Trophoblast cell (in vitro differentiated cells and primary cell): ENCODE measurements around the gene KRT28. TPM values are rescaled to one million over a fixed set of nuclear protein-coding genes. Genes with fewer than 3 reads are reported as not detected.

Source experiments
- DNase-seq, 2 donors: peaks; one replicate each; pipeline ENCODE4 v3.0.0-alpha.2; 2016
- H2AFZ ChIP-seq: 2 replicates; pipeline ENCODE4 v1.6.1; 2013; ENCODE audit warnings: low read length, moderate library complexity, mild to moderate bottlenecking; ENCODE audit not compliant: insufficient read depth, poor library complexity
- H2AK5ac ChIP-seq: 2 replicates; pipeline ENCODE4 v1.6.1; 2013; ENCODE audit warnings: mild to moderate bottlenecking, low read length
- H2BK120ac ChIP-seq: 2 replicates; pipeline ENCODE4 v1.6.1; 2013; ENCODE audit warnings: low read length, mild to moderate bottlenecking, moderate library complexity; ENCODE audit not compliant: insufficient read depth, poor library complexity
- H2BK12ac ChIP-seq: 2 replicates; pipeline ENCODE4 v1.6.1; 2013; ENCODE audit warnings: mild to moderate bottlenecking, low read length, moderate library complexity
- H2BK5ac ChIP-seq: 2 replicates; pipeline ENCODE4 v1.6.1; 2013; ENCODE audit warnings: low read length, low read depth, moderate library complexity, mild to moderate bottlenecking; ENCODE audit not compliant: poor library complexity
- H3K14ac ChIP-seq: 2 replicates; pipeline ENCODE4 v1.6.1; 2013; ENCODE audit warnings: mild to moderate bottlenecking, low read length
- H3K18ac ChIP-seq: 2 replicates; pipeline ENCODE4 v1.6.1; 2013; ENCODE audit warnings: mild to moderate bottlenecking, low read length
- H3K23ac ChIP-seq: 2 replicates; pipeline ENCODE4 v1.6.1; 2013; ENCODE audit warnings: low read length
- H3K27ac ChIP-seq: 2 replicates; pipeline ENCODE4 v1.5.1; 2013; ENCODE audit warnings: low read depth, mild to moderate bottlenecking, inconsistent platforms, low read length, moderate library complexity
- H3K27me3 ChIP-seq: 2 replicates; pipeline ENCODE4 v1.6.1; 2013; ENCODE audit warnings: inconsistent platforms, mild to moderate bottlenecking, low read length, moderate library complexity; ENCODE audit not compliant: insufficient read depth
- H3K36me3 ChIP-seq, 2 experiments: 1 replicate in 1 of 2; 2 replicates in 1 of 2; pipeline ENCODE4 v1.6.1; 2013; ENCODE audit warnings: low read length in 2 of 2, mild to moderate bottlenecking in 2 of 2, moderate library complexity in 1 of 2; ENCODE audit not compliant: insufficient read depth in 2 of 2, control insufficient read depth in 1 of 2
- H3K4ac ChIP-seq: 2 replicates; pipeline ENCODE4 v1.6.1; 2013; ENCODE audit warnings: low read depth, mild to moderate bottlenecking, low read length, moderate library complexity
- H3K4me1 ChIP-seq, 2 experiments: 1 replicate in 1 of 2; 2 replicates in 1 of 2; pipeline ENCODE4 v1.6.1; 2013; ENCODE audit warnings: low read length in 2 of 2, mild to moderate bottlenecking in 2 of 2, moderate library complexity in 1 of 2; ENCODE audit not compliant: insufficient read depth in 2 of 2, control insufficient read depth in 1 of 2
- H3K4me2 ChIP-seq: 2 replicates; pipeline ENCODE4 v1.6.1; 2013; ENCODE audit warnings: inconsistent platforms, mild to moderate bottlenecking, low read length, moderate library complexity
- H3K4me3 ChIP-seq: 2 replicates; pipeline ENCODE4 v1.5.1; 2013; ENCODE audit warnings: mild to moderate bottlenecking, low read depth, low read length, inconsistent platforms
- H3K79me1 ChIP-seq: one replicate; pipeline ENCODE4 v1.6.1; 2013; ENCODE audit warnings: low read length
- H3K79me2 ChIP-seq: 2 replicates; pipeline ENCODE4 v1.6.1; 2013; ENCODE audit warnings: low read length, mild to moderate bottlenecking; ENCODE audit not compliant: control insufficient read depth, insufficient read depth, poor library complexity
- H3K9ac ChIP-seq: 2 replicates; pipeline ENCODE4 v1.6.1; 2013; ENCODE audit warnings: mild to moderate bottlenecking, low read length
- H3K9me3 ChIP-seq: 2 replicates; pipeline ENCODE4 v1.6.1; 2013; ENCODE audit warnings: low read depth, mild to moderate bottlenecking, control low read depth, inconsistent platforms, low read length; ENCODE audit not compliant: insufficient read depth
- H4K12ac ChIP-seq: 2 replicates; pipeline ENCODE4 v1.6.1; 2013; ENCODE audit warnings: low read depth, mild to moderate bottlenecking, low read length, moderate library complexity
- H4K8ac ChIP-seq: 2 replicates; pipeline ENCODE4 v1.6.1; 2013; ENCODE audit warnings: low read depth, mild to moderate bottlenecking, low read length, moderate library complexity
- H4K91ac ChIP-seq: one replicate; pipeline ENCODE4 v1.6.1; 2013; ENCODE audit warnings: low read depth, mild to moderate bottlenecking, low read length, moderate library complexity
- WGBS: extraction: QIAGEN DNeasy Blood & Tissue Kit; methylation state at CpG from one replicate; pipeline ENCODE4 v1.1.7; 2013; ENCODE audit warnings: missing lambda C conversion rate; ENCODE audit not compliant: insufficient read length, insufficient coverage; ENCODE audit errors: extremely low coverage; 5-methylcytosine and 5-hydroxymethylcytosine counted together
- polyA plus RNA-seq: library from polyadenylated mRNA; stranded (reverse); fragments of 200-250 nt; gene quantifications from 2 replicates; pipeline ENCODE4 v1.2.3, GENCODE V29; 2013

KRT28 gene, protein sequence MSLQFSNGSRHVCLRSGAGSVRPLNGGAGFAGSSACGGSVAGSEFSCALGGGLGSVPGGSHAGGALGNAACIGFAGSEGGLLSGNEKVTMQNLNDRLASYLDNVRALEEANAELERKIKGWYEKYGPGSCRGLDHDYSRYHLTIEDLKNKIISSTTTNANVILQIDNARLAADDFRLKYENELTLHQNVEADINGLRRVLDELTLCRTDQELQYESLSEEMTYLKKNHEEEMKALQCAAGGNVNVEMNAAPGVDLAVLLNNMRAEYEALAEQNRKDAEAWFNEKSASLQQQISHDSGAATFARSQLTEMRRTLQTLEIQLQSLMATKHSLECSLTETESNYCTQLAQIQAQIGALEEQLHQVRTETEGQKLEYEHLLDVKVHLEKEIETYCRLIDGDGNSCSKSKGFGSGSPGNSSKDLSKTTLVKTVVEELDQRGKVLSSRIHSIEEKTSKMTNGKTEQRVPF
- not detected in 2 replicates for polyA plus RNA-seq

DNA sequence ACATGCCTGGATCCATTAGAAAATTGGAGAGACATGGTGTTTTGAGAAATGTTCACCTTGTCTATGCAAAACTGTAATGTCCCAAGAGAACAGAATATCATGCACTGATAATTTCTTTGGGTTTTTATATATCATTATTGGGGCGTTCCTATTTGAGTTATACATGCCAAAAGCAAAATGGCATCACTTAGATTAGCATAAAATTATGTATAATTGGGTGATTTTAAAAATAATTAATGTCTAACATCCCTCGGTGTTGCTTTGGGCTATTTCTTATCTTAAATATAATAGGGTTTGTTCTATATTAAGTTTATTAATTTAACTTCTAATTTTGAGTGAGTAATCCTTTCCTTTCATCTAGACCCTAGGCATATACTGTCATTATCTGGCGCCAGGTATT is at the start of gene KRT28:
Gene KRT28, minus strand, starts transcription at position 101 of the 400 bp plus-strand sequence. Its CDS starts 66 bp downstream, at position 35.
- no peaks in the 10 kb centered on the region for H3K36me3 ChIP-seq

GRCh38 chr17:40848583-40849235 is 49.0 kb upstream of the KRT28 start:
- no peak overlapping the region for H3K23ac ChIP-seq
- no peaks in the 10 kb centered on the region for H3K79me2 ChIP-seq
- no peaks in the 10 kb centered on the region for H3K36me3 ChIP-seq
- H3K79me1 ChIP-seq: no peaks in the 10 kb centered on the region
- WGBS: no CpG with 5 or more reads among the region's 1 CpG
- no peak overlapping the region for H3K4me3 ChIP-seq
- H2AFZ ChIP-seq: no peak overlapping the region
- no peak overlapping the region for H3K9ac ChIP-seq
- H2BK12ac ChIP-seq: no peak overlapping the region
- H3K4ac ChIP-seq: no peak overlapping the region
- H2BK5ac ChIP-seq: no peak overlapping the region
- no peak overlapping the region for H4K91ac ChIP-seq
- H2BK120ac ChIP-seq: no peak overlapping the region
- peak in 1 of 2 donors; percentile 14 for DNase-seq
- H4K12ac ChIP-seq: no peak overlapping the region
- H3K4me1 ChIP-seq: peaks cover 4% of the 10 kb centered on the region in 2 experiments
- H3K14ac ChIP-seq: no peak overlapping the region
- H3K27ac ChIP-seq: no peak overlapping the region
- H2AK5ac ChIP-seq: no peak overlapping the region
- no peaks in the 10 kb centered on the region for H3K9me3 ChIP-seq
- no peak overlapping the region for H4K8ac ChIP-seq
- no peak overlapping the region for H3K18ac ChIP-seq
- H3K27me3 ChIP-seq: no peaks in the 10 kb centered on the region
- no peak overlapping the region for H3K4me2 ChIP-seq

More for the DNA sequence above, at the start of gene KRT28:
- WGBS: no CpG with 5 or more reads among the region's 3 CpGs
- Histone ChIP-seq H3K18ac (no peak within 1 kb of the TSS), H3K4ac (no peak within 1 kb of the TSS), H3K27ac (no peak within 1 kb of the TSS), H4K8ac (no peak within 1 kb of the TSS), H3K9me3 (peaks cover 1% of the 10 kb centered on the region), H2BK120ac (no peak within 1 kb of the TSS), H2BK12ac (no peak within 1 kb of the TSS), H2BK5ac (no peak within 1 kb of the TSS), H3K27me3 (no peaks in the 10 kb centered on the region), H3K14ac (no peak within 1 kb of the TSS), H4K12ac (no peak within 1 kb of the TSS), H3K4me3 (no peak within 1 kb of the TSS), H3K79me1 (no peaks in the 10 kb centered on the region), H3K23ac (no peak within 1 kb of the TSS), H2AFZ (no peak within 1 kb of the TSS), H4K91ac (no peak within 1 kb of the TSS), H3K79me2 (no peaks in the 10 kb centered on the region), H2AK5ac (no peak within 1 kb of the TSS), H3K9ac (no peak within 1 kb of the TSS), H3K4me2 (no peak within 1 kb of the TSS), H3K4me1 (no peaks in the 10 kb centered on the region)
- no peak for DNase-seq

- Histone ChIP-seq H3K9me3 (no peaks in the 10 kb centered on the region), H2AFZ (no peak overlapping the region), H3K4ac (no peak overlapping the region), H3K79me2 (no peaks in the 10 kb centered on the region), H2BK120ac (no peak overlapping the region), H3K18ac (no peak overlapping the region), H3K27ac (no peak overlapping the region), H3K4me3 (no peak overlapping the region), H3K4me2 (no peak overlapping the region), H3K14ac (no peak overlapping the region), H4K12ac (no peak overlapping the region), H3K36me3 (no peaks in the 10 kb centered on the region), H3K79me1 (no peaks in the 10 kb centered on the region), H2AK5ac (no peak overlapping the region), H3K9ac (no peak overlapping the region), H2BK5ac (no peak overlapping the region), H4K91ac (no peak overlapping the region), H3K23ac (no peak overlapping the region), H3K4me1 (no peaks in the 10 kb centered on the region), H4K8ac (no peak overlapping the region), H2BK12ac (no peak overlapping the region), H3K27me3 (no peaks in the 10 kb centered on the region)
- no CpG with 5 or more reads among the region's 1 CpG for WGBS
- DNase-seq: no peak
These were observed 46.9 kb upstream of the KRT28 start for GRCh38 chr17:40846515-40847144.

DNA sequence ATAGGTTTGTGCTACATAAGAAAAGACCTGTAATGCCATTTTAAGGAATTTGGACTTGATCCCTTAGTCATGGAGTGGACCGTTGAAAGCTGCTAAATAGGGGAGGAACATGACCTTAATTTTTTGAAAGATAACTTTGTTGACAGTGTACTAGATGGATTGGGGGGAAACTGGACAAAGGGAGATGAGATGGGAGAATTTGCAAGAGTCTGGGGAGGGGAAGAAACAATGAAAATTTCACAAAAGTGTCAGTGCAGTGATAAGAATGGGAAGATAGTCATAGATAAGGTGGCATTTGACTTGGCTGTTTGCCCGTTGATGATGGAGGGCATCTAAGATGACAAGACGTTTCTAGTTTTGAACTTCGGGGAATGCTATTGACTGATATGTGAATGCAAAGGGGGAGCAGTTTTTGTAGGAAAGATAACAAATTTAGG is 44.9 kb upstream of the KRT28 start:
- no peaks in the 10 kb centered on the region for H3K79me2 ChIP-seq
- no peak overlapping the region for H2BK120ac ChIP-seq
- H3K4me1 ChIP-seq: no peaks in the 10 kb centered on the region
- H2BK5ac ChIP-seq: no peak overlapping the region
- H4K12ac ChIP-seq: no peak overlapping the region
- no peak overlapping the region for H3K18ac ChIP-seq
- no peak overlapping the region for H4K8ac ChIP-seq
- no peaks in the 10 kb centered on the region for H3K79me1 ChIP-seq
- no peak for DNase-seq
- no peak overlapping the region for H3K14ac ChIP-seq
- H2BK12ac ChIP-seq: no peak overlapping the region
- no peak overlapping the region for H2AFZ ChIP-seq
- no peaks in the 10 kb centered on the region for H3K9me3 ChIP-seq
- H4K91ac ChIP-seq: no peak overlapping the region
- H3K27ac ChIP-seq: no peak overlapping the region
- no peak overlapping the region for H3K4me2 ChIP-seq
- H3K27me3 ChIP-seq: no peaks in the 10 kb centered on the region
- no peak overlapping the region for H3K4ac ChIP-seq
- H2AK5ac ChIP-seq: no peak overlapping the region
- H3K36me3 ChIP-seq: no peaks in the 10 kb centered on the region
- WGBS: no CpG with 5 or more reads among the region's 4 CpGs
- no peak overlapping the region for H3K23ac ChIP-seq
- no peak overlapping the region for H3K9ac ChIP-seq
- no peak overlapping the region for H3K4me3 ChIP-seq
